ENCODE data around the gene NNMT.

Gene NNMT

GRCh38 chr11:114307524-114308203 is 11.5 kb downstream of the NNMT start:
- TF ChIP-seq CTCF (IDR thresholded peaks at IDR 0.05; ENCODE audit: insufficient read depth, low read depth, low read length, missing control alignments) = no peak
- peak; percentile 13 for DNase-seq (ENCODE audit: low read depth)
- H3K4me3 ChIP-seq (ENCODE audit: low read length) = no peak overlapping the region

GRCh38 chr11:114308689-114309089 is 12.5 kb downstream of the NNMT start:
- no peak overlapping the region for H3K4me3 ChIP-seq (ENCODE audit: low read length)
- no peak for TF ChIP-seq CTCF (IDR thresholded peaks at IDR 0.05; ENCODE audit: insufficient read depth, low read depth, low read length, missing control alignments)
- DNase-seq (ENCODE audit: low read depth) = no peak

- no peak for DNase-seq (ENCODE audit: low read depth)
- no peak overlapping the region for H3K4me3 ChIP-seq (ENCODE audit: low read length)
Measured at GRCh38 chr11:114309517-114309916, 13.3 kb downstream of the NNMT start.

GRCh38 chr11:114310095-114310494 is 13.9 kb downstream of the NNMT start:
- TF ChIP-seq CTCF (IDR thresholded peaks at IDR 0.05; ENCODE audit: insufficient read depth, low read depth, low read length, missing control alignments) = no peak
- H3K4me3 ChIP-seq (ENCODE audit: low read length) = no peak overlapping the region
- no peak for DNase-seq (ENCODE audit: low read depth)

More at GRCh38 chr11:114309517-114309916, 13.3 kb downstream of the NNMT start:
- no peak for TF ChIP-seq CTCF (IDR thresholded peaks at IDR 0.05; ENCODE audit: insufficient read depth, low read depth, low read length, missing control alignments)

- no peak overlapping the region for H3K4me3 ChIP-seq (ENCODE audit: low read length)
- no peak for TF ChIP-seq CTCF (IDR thresholded peaks at IDR 0.05; ENCODE audit: insufficient read depth, low read depth, low read length, missing control alignments)
- DNase-seq (ENCODE audit: low read depth) = no peak
Measured at GRCh38 chr11:114311946-114312345, 15.7 kb downstream of the NNMT start.

- no peak for DNase-seq (ENCODE audit: low read depth)
- TF ChIP-seq CTCF (IDR thresholded peaks at IDR 0.05; ENCODE audit: insufficient read depth, low read depth, low read length, missing control alignments) = no peak
Measured at GRCh38 chr11:114314096-114314495, 17.9 kb downstream of the NNMT start.

GRCh38 chr11:114315749-114316368 is 19.7 kb downstream of the NNMT start:
- DNase-seq (ENCODE audit: low read depth) = peak; percentile 14
- no peak overlapping the region for H3K4me3 ChIP-seq (ENCODE audit: low read length)
- TF ChIP-seq CTCF (IDR thresholded peaks at IDR 0.05; ENCODE audit: insufficient read depth, low read depth, low read length, missing control alignments) = no peak

More at GRCh38 chr11:114314096-114314495, 17.9 kb downstream of the NNMT start:
- no peak overlapping the region for H3K4me3 ChIP-seq (ENCODE audit: low read length)
